Measurements from ENCODE around the gene CYS1. TPM values are rescaled to one million over a fixed set of nuclear protein-coding genes. Genes with fewer than 3 reads are reported as not detected.
"Not testable (repeated sequence)": the region's sequence is repeated elsewhere in the genome, so short reads cannot be mapped to it uniquely, and the experiment has no call there.

The CYS1 gene
- polyA plus RNA-seq, 3 donors, result not detected

DNA sequence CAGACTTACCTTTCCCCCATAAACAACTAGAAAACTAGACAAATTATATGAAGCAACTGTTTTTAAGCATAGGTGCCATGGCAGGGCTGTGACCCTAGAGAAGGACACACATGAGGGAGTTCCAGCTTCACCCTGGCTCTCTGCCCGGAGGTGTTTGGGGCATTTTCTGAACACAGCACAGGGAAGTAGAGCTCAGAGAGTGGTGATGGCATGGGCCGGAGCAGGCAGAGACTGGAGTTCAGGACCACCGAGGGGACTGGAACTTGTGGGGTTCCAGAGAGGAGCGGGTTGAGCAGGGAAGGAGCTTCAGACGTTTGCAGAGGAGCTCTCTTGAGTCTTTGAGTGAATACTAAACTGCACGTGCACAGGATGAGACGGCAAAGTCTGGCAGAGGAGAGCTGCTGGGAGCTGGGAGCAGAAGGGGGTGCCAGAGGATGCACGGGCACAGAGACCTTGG lies 63.4 kb downstream of the CYS1 start:
- H3K4me3 Mint-ChIP-seq, result no peak overlapping the region
- WGBS (ENCODE audit: insufficient coverage), result 96% methylated on average over 7 of the region's 8 CpGs
- Histone ChIP-seq H3K27ac (ENCODE audit: low read depth in 1 of 2, low read length in 2 of 2) (no peak overlapping the region), H3K36me3 (replicated peaks in 1 of 2; ENCODE audit: control insufficient read depth in 1 of 2, insufficient read depth in 2 of 2, low read length in 2 of 2) (no peaks in the 10 kb centered on the region), H3K79me2 (ENCODE audit: insufficient read depth, low read length) (no peaks in the 10 kb centered on the region), H3K4me3 (replicated peaks in 1 of 3; ENCODE audit: low read depth in 2 of 3, low read length in 3 of 3) (no peak overlapping the region), H4K20me1 (ENCODE audit: insufficient read depth, low read length) (no peaks in the 10 kb centered on the region), H2AFZ (ENCODE audit: insufficient read depth, low read depth, low read length, poor library complexity, severe bottlenecking) (no peak overlapping the region), H3K9ac (ENCODE audit: insufficient read depth, low read length, poor library complexity, severe bottlenecking) (no peak overlapping the region), H3K27me3 (ENCODE audit: control insufficient read depth in 2 of 2, insufficient read depth in 2 of 2, low read length in 2 of 2) (no peaks in the 10 kb centered on the region), H3K9me3 (replicated peaks in 1 of 2; ENCODE audit: control insufficient read depth in 1 of 2, insufficient read depth in 1 of 2, low read length in 2 of 2) (peaks cover 4 to 11% of the 10 kb centered on the region in 2 donors), H3K4me2 (replicated peaks; ENCODE audit: extremely low read depth, low read length, poor library complexity, severe bottlenecking) (no peak overlapping the region), H3K4me1 (ENCODE audit: control insufficient read depth in 1 of 2, insufficient read depth in 2 of 2, low read length in 2 of 2) (peaks cover 22 to 32% of the 10 kb centered on the region in 2 donors)
- intact Hi-C loops (cut with micrococcal nuclease), result no loop called here
- H3K27me3 Mint-ChIP-seq (ENCODE audit: low read depth in 3 of 3), result peaks cover 3 to 9% (median 6%) of the 10 kb centered on the region in 3 donors
- no peak for DNase-seq
- TF ChIP-seq, protein P1, sequence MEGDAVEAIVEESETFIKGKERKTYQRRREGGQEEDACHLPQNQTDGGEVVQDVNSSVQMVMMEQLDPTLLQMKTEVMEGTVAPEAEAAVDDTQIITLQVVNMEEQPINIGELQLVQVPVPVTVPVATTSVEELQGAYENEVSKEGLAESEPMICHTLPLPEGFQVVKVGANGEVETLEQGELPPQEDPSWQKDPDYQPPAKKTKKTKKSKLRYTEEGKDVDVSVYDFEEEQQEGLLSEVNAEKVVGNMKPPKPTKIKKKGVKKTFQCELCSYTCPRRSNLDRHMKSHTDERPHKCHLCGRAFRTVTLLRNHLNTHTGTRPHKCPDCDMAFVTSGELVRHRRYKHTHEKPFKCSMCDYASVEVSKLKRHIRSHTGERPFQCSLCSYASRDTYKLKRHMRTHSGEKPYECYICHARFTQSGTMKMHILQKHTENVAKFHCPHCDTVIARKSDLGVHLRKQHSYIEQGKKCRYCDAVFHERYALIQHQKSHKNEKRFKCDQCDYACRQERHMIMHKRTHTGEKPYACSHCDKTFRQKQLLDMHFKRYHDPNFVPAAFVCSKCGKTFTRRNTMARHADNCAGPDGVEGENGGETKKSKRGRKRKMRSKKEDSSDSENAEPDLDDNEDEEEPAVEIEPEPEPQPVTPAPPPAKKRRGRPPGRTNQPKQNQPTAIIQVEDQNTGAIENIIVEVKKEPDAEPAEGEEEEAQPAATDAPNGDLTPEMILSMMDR (IDR thresholded peaks at IDR 0.05), result no peak
- H3K27ac Mint-ChIP-seq, result peak overlapping the region in 1 of 7 donors; percentile 26
- H3K9me3 Mint-ChIP-seq, result peaks cover 0 to 12% (median 3%) of the 10 kb centered on the region in 7 donors
- no peaks in the 10 kb centered on the region for H3K36me3 Mint-ChIP-seq
- H3K4me1 Mint-ChIP-seq, result peaks cover 30% of the 10 kb centered on the region

DNA sequence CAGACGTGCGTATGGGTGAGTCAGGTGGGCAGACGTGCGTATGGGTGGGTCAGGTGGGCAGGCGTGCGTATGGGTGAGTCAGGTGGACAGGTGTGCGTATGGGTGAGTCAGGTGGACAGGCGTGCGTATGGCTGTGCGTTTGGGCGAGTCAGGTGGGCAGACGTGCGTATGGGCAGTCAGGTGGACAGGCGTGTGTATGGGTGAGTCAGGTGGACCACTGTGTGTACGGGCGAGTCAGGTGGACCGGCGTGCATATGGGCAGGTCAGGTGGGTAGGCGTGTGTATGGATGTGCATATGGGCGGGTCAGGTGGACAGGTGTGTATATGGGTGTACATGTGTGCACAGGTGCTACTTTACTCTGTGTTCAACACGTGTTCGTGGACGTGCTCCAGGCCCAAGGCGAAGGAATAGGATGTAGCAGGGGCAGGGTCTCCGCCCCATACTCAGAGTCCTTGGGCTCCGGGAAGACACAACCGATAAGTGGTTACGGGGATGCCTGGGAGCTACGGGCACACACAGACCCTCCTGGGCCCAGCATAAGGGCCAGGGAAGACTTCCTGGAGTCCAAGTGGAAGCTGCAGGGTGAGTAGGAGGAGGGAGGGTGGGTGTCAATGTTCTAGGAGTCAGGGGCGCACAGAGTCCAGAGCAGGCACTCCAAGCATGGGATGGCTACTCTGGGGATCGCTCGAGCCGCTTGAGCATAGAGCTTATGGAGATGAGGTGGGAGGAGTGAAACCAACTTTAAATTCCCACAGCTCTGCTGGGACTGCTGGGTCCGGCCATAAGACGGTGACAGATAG lies 64.0 kb downstream of the CYS1 start:
- Histone ChIP-seq H4K20me1 (ENCODE audit: insufficient read depth, low read length) (no peaks in the 10 kb centered on the region), H3K27ac (ENCODE audit: low read depth in 1 of 2, low read length in 2 of 2) (no peak overlapping the region), H3K27me3 (ENCODE audit: control insufficient read depth in 2 of 2, insufficient read depth in 2 of 2, low read length in 2 of 2) (no peaks in the 10 kb centered on the region), H2AFZ (ENCODE audit: insufficient read depth, low read depth, low read length, poor library complexity, severe bottlenecking) (no peak overlapping the region), H3K79me2 (ENCODE audit: insufficient read depth, low read length) (no peaks in the 10 kb centered on the region), H3K9me3 (replicated peaks in 1 of 2; ENCODE audit: control insufficient read depth in 1 of 2, insufficient read depth in 1 of 2, low read length in 2 of 2) (peaks cover 4 to 11% of the 10 kb centered on the region in 2 donors), H3K36me3 (replicated peaks in 1 of 2; ENCODE audit: control insufficient read depth in 1 of 2, insufficient read depth in 2 of 2, low read length in 2 of 2) (no peaks in the 10 kb centered on the region), H3K4me2 (replicated peaks; ENCODE audit: extremely low read depth, low read length, poor library complexity, severe bottlenecking) (no peak overlapping the region), H3K4me1 (ENCODE audit: control insufficient read depth in 1 of 2, insufficient read depth in 2 of 2, low read length in 2 of 2) (peaks cover 22 to 32% of the 10 kb centered on the region in 2 donors), H3K4me3 (replicated peaks in 1 of 3; ENCODE audit: low read depth in 2 of 3, low read length in 3 of 3) (no peak overlapping the region), H3K9ac (ENCODE audit: insufficient read depth, low read length, poor library complexity, severe bottlenecking) (no peak overlapping the region)
- H3K27ac Mint-ChIP-seq, result peak overlapping the region in 1 of 7 donors; percentile 73
- H3K4me1 Mint-ChIP-seq, result peaks cover 30% of the 10 kb centered on the region
- intact Hi-C loops (cut with micrococcal nuclease), result no loop called here
- H3K36me3 Mint-ChIP-seq, result no peaks in the 10 kb centered on the region
- peaks cover 3 to 9% (median 6%) of the 10 kb centered on the region in 3 donors for H3K27me3 Mint-ChIP-seq (ENCODE audit: low read depth in 3 of 3)
- TF ChIP-seq, protein P1 (IDR thresholded peaks at IDR 0.05), result no peak
- WGBS (ENCODE audit: insufficient coverage), result 97% methylated on average over 29 of the region's 35 CpGs
- no peak for DNase-seq
- peak overlapping the region in 1 of 2 donors; percentile 12 for H3K4me3 Mint-ChIP-seq
- H3K9me3 Mint-ChIP-seq, result peaks cover 0 to 12% (median 3%) of the 10 kb centered on the region in 7 donors

DNA sequence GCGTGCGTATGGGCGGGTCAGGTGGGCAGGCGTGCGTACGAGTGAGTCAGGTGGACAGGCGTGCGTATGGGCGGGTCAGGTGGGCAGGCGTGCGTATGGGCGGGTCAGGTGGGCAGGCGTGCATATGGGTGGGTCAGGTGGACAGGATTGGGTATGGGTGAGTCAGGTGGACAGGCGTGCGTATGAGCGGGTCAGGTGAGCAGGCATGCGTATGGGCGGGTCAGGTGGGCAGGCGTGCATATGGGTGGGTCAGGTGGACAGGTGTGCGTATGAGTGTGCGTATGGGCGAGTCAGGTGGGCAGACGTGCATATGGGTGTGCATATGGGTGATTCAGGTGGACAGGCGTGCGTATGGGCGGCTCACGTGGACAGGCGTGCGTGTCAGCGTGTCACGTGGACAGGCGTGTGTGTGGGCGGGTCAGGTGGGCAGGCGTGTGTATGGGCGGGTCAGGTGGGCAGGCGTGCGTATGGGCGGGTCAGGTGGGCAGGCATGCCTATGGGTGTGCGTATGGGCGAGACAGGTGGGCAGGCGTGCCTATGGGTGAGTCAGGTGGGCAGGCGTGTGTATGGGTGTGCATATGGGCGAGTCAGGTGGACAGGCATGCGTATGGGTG lies 64.7 kb downstream of the CYS1 start:
- intact Hi-C loops (cut with micrococcal nuclease), result not testable (repeated sequence)

More for the DNA sequence above, 64.7 kb downstream of the CYS1 start:
- not testable (repeated sequence) for H3K36me3 ChIP-seq (replicated peaks in 1 of 2; ENCODE audit: control insufficient read depth in 1 of 2, insufficient read depth in 2 of 2, low read length in 2 of 2); H3K9ac ChIP-seq (ENCODE audit: insufficient read depth, low read length, poor library complexity, severe bottlenecking); H3K27ac Mint-ChIP-seq; H3K4me3 Mint-ChIP-seq; H3K27me3 ChIP-seq (ENCODE audit: control insufficient read depth in 2 of 2, insufficient read depth in 2 of 2, low read length in 2 of 2); DNase-seq; H3K79me2 ChIP-seq (ENCODE audit: insufficient read depth, low read length); H3K27me3 Mint-ChIP-seq (ENCODE audit: low read depth in 3 of 3); H4K20me1 ChIP-seq (ENCODE audit: insufficient read depth, low read length); H3K36me3 Mint-ChIP-seq; H3K4me3 ChIP-seq (replicated peaks in 1 of 3; ENCODE audit: low read depth in 2 of 3, low read length in 3 of 3); H3K4me2 ChIP-seq (replicated peaks; ENCODE audit: extremely low read depth, low read length, poor library complexity, severe bottlenecking); H3K27ac ChIP-seq (ENCODE audit: low read depth in 1 of 2, low read length in 2 of 2); H2AFZ ChIP-seq (ENCODE audit: insufficient read depth, low read depth, low read length, poor library complexity, severe bottlenecking)
- peaks cover 4 to 11% of the 10 kb centered on the region in 2 donors for H3K9me3 ChIP-seq (replicated peaks in 1 of 2; ENCODE audit: control insufficient read depth in 1 of 2, insufficient read depth in 1 of 2, low read length in 2 of 2)
- H3K4me1 ChIP-seq (ENCODE audit: control insufficient read depth in 1 of 2, insufficient read depth in 2 of 2, low read length in 2 of 2), result peaks cover 21 to 28% of the 10 kb centered on the region in 2 donors
- H3K4me1 Mint-ChIP-seq, result peaks cover 26% of the 10 kb centered on the region
- H3K9me3 Mint-ChIP-seq, result peaks cover 0 to 12% (median 3%) of the 10 kb centered on the region in 7 donors
- WGBS (ENCODE audit: insufficient coverage), result 97% methylated on average over 25 of the region's 44 CpGs

Measured in CD14-positive monocyte (primary cell).